T1000 (cell line): ENCODE measurements around the gene B4GALT5.
"Not testable (repeated sequence)": the region's sequence is repeated elsewhere in the genome, so short reads cannot be mapped to it uniquely, and the experiment has no call there.

Source experiments
- DNase-seq: peaks from one replicate; lab custom pipeline; 2025; ENCODE audit warnings: mixed read lengths; lab: John Stamatoyannopoulos, UW

B4GALT5 gene

GRCh38 chr20:49737260-49737659 is 23.6 kb upstream of the B4GALT5 start:
- no peak for DNase-seq

DNA sequence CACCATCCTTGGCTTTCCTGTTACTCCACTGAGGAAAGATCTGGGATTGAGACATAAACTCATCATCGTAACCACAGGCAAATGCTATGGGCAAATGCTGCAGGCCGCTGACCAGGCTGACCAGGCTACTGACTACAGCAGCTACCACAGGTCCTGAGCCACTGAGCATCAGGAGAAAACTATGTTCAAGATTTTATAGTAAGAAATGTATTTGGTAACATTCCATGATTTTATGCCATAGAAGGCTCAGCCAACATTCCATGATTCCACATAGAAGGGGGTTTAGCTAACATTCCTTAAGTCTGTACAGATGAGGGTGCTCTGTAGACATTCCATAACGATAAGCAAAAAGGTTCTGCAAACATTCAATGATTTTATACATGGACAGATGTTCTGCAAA is 16.1 kb upstream of the B4GALT5 start:
- no peak for DNase-seq

DNA sequence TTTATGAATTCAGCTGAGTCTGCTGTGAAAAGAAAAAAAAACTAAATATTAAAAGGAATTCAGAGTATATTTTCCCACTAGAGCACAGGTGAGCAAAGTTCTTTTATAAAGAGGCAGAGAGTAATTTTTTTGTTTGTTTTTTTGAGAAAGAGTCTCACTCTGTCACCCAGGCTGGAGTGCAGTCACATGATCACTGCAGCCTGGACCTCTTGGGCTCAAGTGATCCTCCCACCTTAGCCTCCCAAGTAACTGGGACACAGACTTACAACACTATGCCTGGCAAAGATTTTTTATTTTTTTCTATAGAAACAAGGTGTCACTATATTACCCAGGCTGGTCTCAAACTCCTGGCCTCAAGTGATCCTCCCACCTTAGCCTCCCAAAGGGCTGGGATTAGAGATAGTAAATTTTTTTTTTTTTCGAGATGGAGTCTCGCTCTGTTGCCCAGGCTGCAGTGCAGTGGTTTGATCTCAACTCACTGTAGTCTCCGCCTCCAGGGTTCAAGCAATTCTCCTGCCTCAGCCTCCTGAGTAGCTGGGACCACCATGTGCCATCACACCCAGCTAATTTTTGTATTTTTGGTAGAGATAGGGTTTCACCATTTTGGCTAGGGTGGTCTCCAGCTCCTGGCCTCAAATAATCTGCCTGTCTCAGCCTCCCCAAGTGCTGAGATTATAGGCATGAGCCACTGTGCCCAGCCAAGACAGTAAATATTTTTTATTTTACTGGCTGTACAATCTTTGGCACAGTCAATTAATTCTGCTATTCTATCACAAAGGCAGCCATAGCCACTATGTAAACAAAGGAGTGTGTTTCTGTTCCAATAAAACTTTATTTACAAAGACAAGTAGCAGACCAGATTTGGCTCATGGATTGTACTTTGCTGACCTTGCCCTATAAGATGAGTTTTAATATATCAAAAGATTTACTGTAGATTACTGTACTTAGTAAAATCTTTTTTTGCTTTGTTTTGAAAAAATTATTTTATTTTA is 14.5 kb upstream of the B4GALT5 start:
- DNase-seq, result no peak

DNA sequence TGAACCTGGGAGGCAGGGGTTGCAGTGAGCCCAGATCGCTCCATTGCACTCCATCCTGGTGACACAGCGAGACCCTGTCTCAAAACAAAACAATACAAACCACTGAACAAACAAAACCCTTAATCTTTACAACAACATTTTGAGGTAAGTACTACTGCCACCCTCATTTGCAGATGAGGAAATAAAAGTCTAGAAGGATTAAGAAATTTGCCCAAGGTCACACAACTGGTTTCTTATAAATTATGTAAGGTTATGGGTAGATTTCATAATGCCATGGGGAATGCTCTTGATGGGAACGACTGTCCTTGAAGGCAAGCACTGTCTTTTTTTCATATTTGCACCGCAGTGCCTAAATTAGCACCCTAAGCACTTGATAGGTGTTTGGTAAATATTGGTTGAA is 13.8 kb upstream of the B4GALT5 start:
- DNase-seq, result no peak

GRCh38 chr20:49725694-49726093 is 12.0 kb upstream of the B4GALT5 start:
- DNase-seq, result no peak

- not testable (repeated sequence) for DNase-seq
These were observed 11.5 kb upstream of the B4GALT5 start for GRCh38 chr20:49725224-49725606.

- peak; percentile 76 for DNase-seq
These were observed 10.9 kb upstream of the B4GALT5 start for GRCh38 chr20:49724408-49725223.

DNA sequence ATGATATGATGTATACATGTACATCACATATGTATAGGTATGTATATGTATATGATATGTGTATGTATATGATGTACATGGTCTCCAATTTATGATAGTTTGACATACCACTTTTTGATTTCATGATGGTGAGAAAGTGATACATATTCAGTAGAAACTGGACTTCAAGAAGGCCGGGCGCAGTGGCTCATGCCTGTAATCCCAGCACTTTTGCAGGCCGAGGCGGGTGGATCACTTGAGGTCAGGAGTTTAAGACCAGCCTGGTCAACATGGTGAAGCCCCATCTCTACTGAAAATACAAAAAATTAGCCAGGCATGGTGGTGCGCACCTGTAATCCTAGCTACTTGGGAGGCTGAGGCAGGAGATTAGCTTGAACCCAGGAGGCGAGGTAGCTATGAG is 10.1 kb upstream of the B4GALT5 start:
- not testable (repeated sequence) for DNase-seq

GRCh38 chr20:49721326-49721725 is 7.6 kb upstream of the B4GALT5 start:
- not testable (repeated sequence) for DNase-seq

GRCh38 chr20:49715466-49715865 is 1.8 kb upstream of the B4GALT5 start:
- no peak for DNase-seq

DNA sequence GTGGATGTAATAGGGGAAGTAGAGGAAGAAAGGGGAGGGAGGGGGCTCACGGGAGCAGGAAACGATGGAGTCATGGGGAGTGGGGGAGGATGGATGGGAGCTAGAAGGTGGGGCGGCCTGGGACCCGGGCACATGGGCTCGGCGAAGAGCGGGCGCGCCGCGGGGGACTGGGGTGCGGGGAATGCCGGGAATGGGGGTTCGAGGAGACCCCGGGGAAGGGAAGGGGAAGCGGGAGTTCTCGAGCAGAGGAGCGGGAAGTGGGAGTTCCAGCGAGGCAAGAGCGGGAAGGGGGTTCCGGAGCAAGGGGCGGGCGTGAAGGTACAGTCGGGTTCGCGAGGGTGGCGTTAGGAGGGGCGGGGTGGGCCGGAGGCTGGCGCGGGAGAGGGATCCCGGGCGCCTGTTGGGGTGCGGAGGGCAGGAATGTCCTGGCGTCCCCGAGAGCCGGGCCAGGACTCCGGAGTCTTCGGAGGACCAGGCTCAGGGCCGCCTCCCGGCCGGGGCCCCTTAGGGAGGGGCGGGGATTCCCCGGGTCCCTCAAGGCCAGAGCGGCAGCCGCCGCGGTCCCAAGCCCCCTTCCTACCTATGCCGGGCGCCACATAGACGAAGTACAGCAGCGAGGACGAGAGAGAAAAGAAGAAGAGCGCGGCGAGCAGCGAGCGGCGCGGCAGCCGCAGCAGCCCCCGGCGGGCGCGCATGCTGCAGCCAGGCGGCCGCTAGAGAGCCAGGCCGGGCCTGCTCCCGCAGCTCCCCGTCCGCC is 504 bp downstream of the B4GALT5 start:
- DNase-seq, result no peak

DNA sequence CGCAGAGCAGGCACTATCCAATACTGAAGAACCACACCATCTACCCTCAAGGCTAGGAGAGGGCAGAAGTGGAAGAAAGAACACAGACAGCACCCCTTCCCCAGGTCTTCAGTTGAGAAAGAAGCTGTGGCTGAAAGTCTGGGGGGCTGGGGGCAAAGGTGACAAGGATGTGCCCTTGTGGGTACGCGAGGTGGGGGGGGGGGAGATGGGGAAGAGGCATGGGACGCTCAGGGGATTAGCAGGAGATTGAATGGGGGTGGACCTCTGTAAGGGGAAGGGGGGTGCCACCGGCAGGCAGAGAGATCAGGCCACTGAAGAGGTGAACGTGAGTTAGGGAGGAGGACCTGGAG is 1.1 kb downstream of the B4GALT5 start:
- DNase-seq, result no peak

GRCh38 chr20:49712118-49712517 is 1.6 kb downstream of the B4GALT5 start:
- no peak for DNase-seq

GRCh38 chr20:49711667-49711987 is 2.1 kb downstream of the B4GALT5 start:
- DNase-seq, result no peak

DNA sequence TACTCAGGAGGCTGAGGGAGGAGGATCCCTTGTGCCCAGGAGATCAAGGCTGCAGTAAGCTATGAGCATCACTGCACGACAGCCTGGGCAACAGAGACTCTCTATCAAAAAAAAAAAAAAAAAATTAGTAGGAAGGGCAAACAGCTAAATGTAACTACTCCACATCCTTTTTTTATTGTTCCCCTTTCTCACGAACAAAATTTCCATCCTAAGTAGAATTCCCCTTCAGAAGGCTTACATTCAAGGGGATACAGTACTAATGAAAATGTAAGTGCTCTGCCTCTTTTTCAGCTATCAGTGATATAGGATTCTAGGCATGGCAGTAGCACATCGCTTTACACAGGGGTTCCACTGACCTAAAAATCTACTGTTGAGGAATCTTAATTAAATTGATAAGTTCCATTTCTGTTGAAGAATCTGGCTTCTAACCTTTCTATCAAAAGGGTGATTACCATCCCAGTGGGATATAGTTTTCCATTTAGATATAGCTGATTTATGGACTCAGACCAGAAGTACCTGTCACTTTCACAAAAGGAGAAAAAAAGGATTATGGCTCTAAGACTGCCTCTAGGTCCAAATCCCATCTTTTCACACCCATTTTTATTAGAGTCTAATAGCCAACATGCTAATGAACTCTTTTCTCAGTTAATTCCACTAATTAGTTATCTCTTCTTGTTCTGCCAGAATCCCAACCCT is 2.6 kb downstream of the B4GALT5 start:
- DNase-seq, result no peak

DNA sequence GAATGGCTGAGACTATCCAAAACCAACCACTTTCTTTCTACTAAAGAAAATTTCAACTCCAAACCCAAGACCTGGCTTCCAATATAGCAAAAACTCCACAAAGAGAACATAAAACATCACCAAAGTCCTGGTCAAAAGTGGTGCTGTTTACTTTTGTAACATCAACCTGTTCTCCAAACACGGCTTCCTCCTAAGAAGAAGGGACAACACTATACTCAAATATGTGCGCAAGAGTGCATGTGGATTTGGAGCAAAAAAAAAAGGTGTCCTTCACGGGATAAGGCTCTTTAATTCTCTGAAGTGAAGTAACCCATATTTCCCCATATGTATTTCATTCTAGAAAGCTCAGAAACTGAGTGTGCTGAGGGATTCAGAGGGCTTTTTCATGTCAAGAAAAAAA is 6.6 kb downstream of the B4GALT5 start:
- no peak for DNase-seq

DNA sequence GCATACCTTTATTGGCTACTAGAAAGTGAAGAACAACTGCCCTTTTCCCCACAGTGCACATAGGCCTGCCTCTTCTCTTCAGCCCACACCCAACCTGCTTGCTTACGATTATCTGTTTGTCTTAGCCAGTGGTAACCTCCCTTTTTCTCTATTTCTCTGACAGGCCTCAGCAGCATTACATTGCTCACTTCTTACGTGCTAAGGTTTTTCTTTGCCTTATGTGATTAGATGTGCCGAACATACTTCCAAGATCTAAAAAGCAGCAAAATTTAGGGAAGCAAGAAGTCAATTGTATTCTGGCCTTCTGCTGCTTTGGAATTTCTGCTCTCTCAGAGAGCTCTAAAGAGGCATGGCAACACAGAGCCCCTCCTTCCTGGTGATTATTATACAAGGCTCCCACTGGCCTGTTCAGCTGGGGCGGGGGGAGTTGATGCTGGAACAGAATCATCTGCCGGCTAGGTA is 7.0 kb downstream of the B4GALT5 start:
- no peak for DNase-seq

- DNase-seq, result not testable (repeated sequence)
These were observed 7.8 kb downstream of the B4GALT5 start for GRCh38 chr20:49705893-49706292.

DNA sequence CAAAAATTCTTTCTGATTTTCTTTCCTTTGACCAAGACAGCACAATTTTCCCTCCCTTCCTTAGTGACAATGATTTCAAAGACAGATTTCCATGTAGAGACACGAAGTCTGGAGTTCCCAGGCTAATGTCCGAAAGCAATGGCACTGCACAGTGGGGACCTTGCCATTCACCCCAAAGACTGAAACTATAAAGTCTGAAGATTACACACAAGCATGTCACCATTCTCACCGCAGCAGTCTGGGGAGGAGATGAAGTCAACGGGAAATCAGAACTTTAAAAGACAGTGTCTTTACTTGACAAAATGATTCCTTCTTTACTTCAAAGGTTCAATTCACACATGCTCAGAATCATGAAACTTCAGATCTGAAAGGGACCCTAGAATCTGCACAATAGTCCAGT is 8.3 kb downstream of the B4GALT5 start:
- DNase-seq, result no peak

GRCh38 chr20:49704932-49705336 is 8.7 kb downstream of the B4GALT5 start:
- no peak for DNase-seq

- DNase-seq, result no peak
These were observed 11.8 kb downstream of the B4GALT5 start for GRCh38 chr20:49701916-49702315.
